Epidermal melanocyte (primary cell): Measurements from ENCODE around the gene SLC7A1.

ENCODE experiments used
- DNase-seq: peaks from one replicate; pipeline ENCODE4 v3.0.0; 2011; ENCODE audit warnings: low spot score; ENCODE audit not compliant: insufficient read length

The SLC7A1 gene

DNA sequence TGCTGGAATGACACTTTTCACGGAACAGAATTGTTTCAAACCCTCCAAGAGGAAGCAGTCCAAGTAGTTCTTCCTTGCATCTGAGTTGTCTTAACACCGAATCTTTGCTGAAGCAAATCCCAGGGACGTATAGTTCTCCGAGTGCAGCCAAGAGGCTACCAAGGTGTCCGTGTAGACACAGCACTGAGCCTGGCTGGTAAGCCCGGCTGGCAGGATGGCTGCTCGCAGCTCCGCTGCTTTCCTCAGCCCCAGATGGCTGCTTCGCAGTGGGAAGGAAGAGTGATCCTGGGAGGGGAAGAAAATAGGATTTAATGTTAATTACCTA, 105.0 kb downstream of the SLC7A1 start:
- DNase-seq, result no peak

DNA sequence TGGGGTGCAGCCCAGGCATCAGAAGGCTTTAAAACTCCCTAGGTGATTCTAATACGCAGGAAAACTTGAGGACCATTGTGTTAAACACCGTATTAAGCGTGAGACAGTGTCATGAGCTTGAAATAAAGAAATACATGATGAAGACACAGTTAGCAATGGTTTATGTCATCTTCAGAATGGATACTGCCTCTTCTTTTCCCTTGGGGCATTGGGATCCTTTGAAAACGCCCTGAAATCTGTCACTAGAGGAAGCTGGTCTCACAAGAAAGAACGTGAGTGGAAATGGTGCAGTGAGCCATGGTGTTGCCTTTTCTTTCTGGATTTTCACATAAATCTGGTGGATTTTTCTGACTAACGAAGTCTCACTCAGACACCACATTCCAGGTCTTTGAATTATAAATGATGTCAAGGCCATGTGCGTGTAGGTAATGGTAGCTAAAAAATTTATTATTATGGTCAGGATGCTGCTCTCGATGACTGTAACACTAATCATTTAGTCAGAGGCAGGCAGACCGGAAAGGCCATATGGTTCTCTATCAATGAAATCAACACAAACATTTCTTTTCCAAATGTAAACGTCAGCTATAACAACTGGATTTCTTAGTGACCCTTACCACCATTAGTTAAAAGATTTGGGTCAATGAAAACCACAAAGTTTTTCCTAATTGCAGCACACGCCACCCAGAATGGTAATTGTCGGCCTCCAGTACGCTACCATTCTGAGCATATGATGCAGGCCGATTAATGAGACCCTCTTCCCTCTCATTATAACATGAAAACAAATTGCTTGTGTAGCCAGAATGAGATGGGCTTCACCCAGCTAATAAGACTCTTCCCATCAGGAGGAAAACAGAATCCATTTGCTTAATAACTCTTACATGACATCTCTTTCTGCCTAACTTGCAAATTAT, 105.6 kb downstream of the SLC7A1 start:
- DNase-seq, result no peak

DNA sequence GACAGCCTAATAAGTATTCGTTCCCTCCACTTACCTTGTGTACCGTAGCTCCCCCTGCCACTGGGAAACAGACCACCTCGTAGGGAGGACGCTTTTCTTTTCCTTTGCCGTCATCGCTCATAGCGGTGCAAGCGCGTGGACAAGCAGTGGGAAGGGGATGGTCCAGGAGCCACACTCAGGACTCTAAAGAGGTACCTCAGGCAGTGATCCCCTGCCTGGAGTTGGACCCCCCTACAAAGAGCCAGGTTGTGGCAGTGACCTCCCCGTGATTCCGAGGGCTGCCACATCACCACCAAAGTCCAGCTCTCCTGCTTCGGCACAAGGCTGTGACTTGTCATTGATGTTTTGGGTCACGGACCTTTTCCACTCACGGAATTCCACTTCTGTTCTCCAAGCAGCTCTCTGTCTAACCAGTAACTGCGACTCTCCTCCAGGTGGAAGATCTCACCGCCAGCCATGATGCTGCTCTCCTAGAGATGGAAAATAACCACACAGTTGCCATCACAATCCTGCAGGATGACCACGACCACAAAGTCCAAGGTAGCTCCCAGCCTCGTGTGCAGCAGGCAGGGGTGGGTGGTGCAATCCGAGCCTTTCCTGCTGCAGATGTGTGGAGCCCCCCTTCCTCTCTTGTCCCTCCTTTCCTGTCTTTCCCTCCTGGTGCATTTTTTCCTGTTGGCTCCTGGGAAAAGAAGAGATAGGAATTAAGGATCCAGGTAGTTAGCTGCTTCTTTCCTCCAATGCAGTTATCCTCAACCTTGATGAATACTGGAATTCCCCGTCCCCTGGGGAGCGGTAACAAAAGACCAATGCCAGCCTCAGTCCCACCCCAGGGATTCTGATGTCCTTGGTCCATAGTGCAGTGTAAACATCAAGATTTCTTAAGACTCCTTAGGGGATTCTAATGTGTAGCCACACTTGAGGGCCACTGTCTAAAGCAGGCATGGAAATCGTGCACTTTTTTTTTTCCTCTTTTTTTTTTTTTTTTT, 107.7 kb downstream of the SLC7A1 start:
- no peak for DNase-seq

DNA sequence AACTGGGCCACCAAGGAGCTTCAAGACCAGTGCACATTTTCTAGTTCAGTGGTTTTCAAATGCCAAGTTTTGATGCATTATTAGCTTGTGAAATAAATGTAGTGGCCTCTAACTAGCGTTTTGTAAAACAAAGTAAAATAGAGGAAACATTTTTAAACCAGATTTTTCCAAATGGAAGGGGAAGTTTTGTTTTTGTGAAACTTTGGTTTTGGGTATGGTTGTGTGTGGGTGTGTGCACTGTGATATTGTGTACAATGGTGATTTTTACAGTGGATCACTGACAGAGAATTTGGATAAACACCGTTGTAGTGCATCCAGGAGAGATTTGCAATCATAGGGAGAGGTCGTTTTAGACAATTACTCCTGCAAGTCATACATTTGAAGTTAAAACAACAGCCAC, 108.9 kb downstream of the SLC7A1 start:
- DNase-seq, result no peak

DNA sequence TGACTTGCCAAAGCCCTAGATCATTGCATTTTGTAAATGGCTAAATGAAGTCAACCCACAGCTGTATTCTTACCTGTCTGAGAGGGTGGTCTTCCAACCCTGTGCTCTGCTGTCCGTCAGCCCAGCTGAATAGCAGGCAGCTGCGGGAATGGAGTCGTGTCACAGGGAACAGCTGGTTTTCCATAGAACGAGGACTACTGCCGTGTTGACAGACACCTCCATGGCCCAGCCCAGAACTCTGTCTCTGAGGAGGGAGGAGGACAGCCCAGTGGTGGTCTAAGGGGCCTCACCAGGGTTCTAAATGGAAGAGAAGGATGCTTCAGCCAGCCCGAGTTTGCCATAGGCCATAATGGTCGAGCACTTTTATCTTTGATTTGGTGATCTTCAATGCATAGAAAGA, 110.7 kb downstream of the SLC7A1 start:
- no peak for DNase-seq

DNA sequence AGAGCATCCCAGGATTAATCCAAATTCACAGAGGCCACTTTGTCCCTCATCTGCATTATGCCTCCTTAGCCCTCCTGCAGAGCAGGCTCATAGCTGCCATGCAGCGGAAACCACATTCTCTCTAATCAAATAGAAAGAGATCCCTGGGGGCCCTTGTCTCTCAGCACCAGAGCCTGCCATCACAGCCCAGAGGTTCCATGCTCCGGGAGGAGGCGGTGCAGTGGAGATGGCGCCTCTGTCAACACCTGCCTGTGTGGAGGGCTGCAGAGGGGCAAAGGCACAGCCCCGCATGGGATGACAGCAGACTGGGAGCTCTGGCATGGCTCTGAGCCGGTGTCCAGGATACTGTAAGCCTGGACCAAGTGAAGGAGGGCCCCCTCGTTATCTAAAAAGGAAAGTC, 111.3 kb downstream of the SLC7A1 start:
- DNase-seq, result no peak

DNA sequence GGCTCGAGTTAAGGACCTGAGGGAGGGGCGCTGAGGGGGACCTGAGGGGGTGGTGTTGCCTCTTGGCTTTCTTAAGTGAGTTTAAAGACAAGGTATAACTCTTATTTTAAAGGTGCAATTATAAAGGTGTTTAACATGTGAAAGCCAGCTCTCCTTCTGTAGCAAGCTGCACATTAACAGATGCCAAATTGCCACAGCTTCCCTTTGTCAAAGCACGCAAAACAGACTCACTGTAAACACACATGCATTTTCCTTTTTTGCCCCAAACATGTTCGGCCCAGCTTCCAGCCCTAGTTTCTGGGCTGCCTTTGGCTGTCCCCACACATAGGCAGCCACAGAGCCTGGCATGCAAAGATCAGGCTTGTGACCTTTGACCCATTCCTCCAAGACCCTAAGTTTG, 111.9 kb downstream of the SLC7A1 start:
- DNase-seq, result no peak

DNA sequence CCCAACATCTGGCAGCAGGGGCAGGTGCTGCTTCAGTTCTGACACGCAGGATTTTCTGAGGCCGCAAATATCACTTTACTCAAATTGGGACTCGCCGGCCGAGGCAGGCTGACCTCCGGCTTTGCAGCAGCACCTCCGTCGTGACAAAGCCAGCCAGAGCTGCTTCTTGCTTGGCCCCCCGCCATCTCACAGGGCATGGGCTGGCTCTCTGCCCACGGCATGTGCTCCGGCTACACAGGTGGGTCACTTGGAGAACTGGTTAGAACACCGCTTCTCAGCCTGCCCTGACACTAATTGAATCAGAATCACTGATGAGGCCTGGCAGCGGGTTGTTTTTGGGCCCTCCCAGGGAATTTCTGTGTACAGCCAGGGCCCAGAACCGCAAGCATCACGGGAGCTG, 112.3 kb downstream of the SLC7A1 start:
- no peak for DNase-seq

DNA sequence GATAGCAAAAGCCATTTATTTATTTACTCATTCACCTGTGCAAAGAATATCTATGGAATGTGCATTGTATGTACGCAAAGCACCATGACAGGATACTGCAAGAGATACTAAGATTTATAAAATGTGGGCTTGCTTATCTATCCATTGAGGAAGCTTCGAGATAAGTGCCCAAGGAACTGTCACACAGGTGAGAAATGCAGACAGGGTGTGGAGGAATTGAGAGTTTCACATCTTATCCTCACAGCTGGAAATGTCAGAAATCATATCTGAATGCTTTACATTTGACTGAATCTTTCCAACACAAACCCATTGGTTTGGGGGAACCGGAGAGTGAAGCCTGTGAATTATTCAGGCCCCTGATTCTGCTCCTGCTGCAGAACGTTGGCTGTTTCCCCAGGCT, 113.0 kb downstream of the SLC7A1 start:
- no peak for DNase-seq

DNA sequence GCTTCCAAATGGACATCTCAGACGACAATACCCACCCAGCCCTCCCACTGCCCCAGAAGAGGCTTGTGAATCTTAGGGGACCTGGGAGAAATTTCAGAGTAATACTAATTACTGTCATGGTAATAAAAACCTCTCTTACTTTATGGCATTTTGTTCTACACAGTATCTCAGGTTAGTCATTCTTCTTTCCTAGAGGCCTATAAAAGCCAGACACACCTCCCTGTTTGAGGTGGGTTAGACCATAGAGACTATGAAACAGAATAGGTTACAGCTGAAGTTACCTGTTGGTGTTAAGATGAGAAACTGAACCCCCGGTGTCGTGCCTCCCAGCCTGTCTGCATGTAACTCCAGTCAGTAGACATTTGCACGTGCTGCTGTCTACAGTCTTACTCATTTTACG, 113.9 kb downstream of the SLC7A1 start:
- no peak for DNase-seq

DNA sequence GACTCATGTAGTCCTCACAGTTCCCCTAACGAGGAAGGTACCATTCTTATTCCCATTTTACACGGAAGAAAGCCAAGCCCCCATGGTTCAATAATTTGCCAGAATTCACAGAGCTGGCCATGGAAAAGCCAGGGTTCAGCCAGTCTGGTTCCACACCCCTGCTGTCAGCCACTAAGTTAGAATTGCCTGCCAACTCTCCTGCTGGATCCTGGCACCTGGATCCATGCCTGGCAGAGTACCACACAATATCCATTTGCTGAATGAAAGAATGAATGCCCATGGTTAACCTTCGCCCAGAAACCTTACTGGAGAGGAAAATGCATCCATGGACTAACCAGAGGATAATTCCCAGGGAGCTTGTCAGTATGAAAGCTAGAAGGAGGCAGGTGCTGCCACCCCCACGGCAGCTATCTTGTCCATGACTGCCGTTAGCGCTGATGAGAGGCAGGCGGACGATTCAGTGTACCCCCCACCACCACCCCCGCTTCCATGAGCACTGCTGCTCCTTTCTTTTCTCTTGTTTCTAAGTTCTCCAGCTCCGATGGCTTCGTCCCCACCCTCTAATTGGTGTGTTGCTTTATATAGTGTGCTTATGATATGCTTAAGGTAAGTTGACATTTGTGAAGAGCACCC, 114.5 kb downstream of the SLC7A1 start:
- no peak for DNase-seq

DNA sequence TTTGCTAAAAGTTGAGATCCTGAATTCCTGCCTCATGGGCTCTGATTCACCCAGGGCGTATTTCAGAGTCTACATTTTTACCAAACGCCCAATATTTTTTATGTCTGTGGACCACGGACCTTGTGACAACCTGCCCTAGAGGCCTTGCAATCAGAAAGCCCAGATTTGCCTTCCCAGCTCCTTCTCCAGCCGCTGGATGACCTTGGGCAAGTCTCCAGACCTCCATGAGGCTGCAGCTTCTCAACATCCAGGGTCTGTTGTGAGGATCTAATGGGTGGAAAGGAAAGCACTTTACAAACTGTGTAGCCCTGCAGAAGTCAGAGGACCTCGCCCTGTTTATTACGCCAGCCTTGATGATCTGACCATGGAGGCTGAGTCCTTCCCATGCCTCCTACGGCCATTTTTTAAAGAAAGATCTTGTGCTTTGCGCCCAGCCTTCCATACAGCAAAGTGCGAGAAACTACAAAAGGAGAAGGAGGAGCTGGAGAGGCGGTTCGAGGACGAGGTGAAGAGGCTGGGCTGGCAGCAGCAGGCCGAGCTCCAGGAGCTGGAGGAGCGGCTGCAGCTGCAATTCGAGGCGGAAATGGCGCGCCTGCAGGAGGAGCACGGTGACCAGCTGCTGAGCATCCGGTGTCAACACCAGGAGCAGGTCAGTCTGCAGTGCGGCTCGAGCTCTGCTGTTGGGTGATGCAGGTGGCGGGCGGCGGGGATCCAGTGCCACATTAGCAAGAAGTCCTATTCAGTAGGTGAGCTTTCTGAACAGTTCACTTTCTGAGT, 115.6 kb downstream of the SLC7A1 start:
- no peak for DNase-seq

DNA sequence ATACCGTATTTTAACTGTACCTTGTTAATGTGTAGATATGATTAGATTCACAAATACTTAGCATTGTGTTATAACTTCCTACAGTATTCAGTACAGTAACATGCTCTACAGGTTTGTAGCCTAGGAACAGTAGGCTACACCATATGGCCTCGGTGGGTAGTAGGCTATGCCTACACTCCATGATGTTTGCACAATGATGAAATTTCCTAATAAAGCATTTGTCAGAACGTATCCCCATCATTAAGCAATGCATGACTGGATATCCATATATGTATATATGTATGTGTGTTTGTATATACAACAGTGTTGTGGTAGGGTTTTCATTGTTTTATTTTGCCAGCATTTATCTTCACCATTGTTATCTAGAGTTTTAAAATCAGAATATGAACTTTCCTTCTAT, 119.4 kb downstream of the SLC7A1 start:
- no peak for DNase-seq

DNA sequence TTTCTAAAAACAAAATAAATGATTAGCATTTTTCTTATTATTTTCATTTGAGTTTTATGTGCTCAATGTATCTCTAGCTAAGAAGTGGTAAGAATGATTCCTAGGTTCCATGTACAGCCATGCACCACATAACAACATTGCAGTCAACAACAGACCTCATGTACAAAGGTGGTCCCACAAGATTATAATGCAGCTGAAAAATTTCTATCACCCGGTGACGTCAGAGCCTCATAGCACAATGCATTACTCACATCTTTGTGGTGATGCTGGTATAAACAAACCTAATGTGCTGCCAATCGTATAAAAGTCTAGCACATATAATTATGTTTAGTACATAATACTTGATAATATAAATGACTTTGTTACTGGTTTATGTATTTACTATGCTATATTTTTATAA, 120.5 kb downstream of the SLC7A1 start:
- DNase-seq, result no peak

DNA sequence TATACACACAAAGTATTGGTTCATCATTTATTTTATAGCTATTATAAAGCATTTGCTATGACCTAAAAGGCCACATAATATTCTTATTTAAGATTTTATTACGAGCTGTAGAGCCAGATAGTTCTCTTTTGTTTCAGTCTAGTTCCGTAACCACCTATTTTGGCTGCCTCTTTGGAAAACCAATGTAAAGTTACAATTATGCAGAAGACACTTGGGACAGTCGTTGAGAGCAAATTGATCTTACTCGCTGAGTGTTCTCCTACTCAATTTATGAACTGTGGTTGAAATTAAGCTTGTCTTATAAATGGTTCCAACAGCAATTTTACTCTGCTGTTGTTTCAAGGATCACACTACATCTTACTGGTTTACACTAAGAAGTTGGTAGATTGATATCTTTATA, 122.3 kb downstream of the SLC7A1 start:
- DNase-seq, result no peak

DNA sequence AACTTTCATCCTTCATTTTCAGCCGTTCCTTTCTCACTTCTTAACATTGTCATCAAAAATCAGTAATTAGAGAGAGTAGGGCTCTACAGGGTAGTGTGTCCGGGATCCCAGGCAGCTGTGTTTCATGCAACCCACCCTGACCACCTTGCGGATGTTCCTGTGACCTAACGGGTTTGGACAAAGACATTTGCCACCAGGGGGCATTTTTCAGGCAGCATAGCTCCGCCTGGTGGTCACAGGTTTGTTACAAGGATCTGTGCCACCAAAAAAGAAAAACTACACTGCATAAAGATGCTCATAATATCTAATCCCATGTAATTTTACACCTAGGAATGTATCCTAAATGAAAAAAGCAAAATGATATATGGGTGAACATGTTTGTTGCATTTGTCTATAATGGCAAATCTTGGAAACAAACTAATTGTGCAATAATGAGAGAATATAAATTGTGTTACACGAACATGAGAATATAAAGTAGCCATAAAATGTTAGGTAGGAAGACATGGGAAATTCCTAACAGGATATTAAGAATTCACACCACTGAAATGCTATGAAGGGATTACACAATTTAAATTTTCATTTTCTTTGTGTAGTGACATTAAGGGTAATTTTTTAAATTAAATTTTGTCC, 123.0 kb downstream of the SLC7A1 start:
- DNase-seq, result no peak

DNA sequence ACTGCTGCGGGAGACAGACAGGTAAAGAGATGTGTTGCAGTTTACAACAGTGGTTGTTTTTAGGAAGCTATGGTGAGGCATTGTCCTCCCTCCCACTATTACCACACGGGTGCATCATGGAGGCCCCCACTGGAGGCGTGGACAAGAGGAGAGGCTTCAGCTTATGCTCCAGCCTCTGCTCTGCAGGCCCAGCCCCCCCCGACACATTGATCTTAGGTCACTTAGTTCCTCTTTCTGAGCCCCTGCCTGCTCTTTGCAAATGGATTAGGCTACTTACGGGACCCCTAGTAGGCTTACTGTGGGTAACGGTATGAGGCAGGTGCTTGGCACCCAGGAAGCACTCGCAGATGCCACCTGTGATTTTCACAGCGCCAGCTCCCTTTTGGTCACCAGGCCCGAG, 123.9 kb downstream of the SLC7A1 start:
- no peak for DNase-seq

DNA sequence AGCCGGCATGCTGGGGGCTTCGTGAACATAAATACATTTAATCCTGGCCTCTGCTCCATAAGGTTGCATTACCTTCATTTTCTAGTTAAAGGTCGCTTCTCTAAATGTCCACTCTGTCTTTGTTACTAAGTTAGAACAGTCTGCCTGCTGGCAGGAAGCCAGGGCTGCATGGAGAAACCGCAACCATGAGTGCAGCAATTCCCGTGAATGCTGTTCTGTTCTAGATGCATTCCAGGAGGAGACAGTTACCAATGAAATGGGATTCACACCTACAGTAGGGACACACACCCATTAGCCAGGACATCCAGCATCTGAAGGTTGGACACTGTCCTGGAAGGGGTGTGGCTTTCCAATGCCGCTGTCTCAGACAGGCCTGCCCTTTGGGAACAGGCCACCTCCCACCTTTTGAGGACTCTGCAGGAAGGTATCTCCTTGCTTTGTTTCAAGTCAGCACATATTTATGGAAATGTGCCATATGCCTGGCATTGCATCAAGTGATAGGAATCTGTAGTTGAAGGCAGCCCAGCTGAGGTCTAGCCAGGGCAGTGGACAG, 129.7 kb downstream of the SLC7A1 start:
- DNase-seq, result peak; percentile 23

DNA sequence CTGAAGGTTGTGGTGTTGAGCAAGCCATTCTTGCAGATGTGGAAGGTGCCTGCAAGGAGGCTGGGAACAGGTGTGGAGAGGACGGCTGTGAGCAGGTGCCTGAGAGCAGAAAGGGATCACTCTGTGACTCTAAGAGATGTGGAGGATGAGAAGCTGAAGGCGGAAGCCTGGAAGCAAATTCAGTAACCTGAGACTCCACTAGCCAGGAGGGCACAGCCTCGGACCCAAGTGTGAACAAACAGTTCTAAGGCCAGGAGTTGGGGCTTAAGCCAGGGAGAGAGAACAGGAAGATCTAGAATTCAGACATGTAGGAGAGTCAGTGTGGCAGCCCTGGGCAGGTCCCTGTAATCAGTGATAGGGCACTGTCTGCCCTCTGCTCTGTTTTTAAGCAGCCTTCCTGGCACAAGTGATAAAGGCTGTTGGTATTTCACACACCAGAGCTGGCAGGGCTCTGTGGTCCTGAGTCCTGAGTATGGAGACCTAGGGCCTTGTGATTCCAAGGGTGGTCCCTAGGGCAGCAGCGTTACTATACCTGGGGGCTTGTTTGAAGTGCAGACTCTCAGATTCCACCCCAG, 131.3 kb downstream of the SLC7A1 start:
- DNase-seq, result no peak

DNA sequence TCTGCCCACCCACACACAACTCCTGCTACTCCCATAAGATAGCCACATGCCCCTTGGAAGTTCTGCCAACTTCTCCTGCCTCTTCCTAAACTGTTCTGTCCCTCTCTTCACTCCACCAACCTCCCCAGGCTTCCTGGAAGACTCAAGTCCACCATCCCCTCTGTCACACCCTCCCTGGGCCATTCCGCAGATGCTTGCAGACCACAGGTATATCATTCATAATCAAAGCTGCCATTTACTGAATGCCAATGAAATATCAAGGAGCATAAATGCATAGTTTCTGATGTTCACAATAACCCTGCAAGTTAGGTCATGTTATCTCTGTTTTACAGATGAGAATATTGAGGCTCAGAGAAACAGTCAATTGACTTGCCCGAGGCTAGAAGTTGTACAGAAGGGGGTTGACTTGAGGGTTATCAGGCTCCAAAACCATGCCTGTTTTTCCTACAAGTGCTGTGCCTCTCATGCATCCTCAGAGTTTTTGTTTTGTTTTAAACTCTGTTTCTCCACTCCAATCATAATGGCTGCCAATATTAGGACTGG, 135.6 kb downstream of the SLC7A1 start:
- no peak for DNase-seq
